Cerebellar cortex (tissue), 1 donor: ENCODE results near the gene MRPL34.
A peak's percentile ranks its signal among the peaks of the same experiment; 100 is the strongest.
"Not testable (repeated sequence)": the region's sequence is repeated elsewhere in the genome, so short reads cannot be mapped to it uniquely, and the experiment has no call there.

Experiments
- DNase-seq: peaks from one replicate; pipeline ENCODE4 v3.0.0-alpha.2; 2015; ENCODE audit warnings: low spot score

Gene MRPL34

GRCh38 chr19:17305517-17306284 is at the start of gene MRPL34:
Gene MRPL34, plus strand, starts transcription at chr19:17305872. Its CDS starts 21 bp downstream, at chr19:17305893.
- DNase-seq: peak; percentile 99

GRCh38 chr19:17256130-17256529 is 49.5 kb upstream of the MRPL34 start:
- no peak for DNase-seq

GRCh38 chr19:17259118-17259780 is 46.4 kb upstream of the MRPL34 start:
- DNase-seq: no peak

- no peak for DNase-seq
Observed at GRCh38 chr19:17259934-17260333, 45.7 kb upstream of the MRPL34 start.

GRCh38 chr19:17260842-17261325 is 44.8 kb upstream of the MRPL34 start:
- peak; percentile 80 for DNase-seq

GRCh38 chr19:17262557-17262956 is 43.1 kb upstream of the MRPL34 start:
- no peak for DNase-seq

- no peak for DNase-seq
Observed at GRCh38 chr19:17263712-17264640, 41.7 kb upstream of the MRPL34 start.

- no peak for DNase-seq
Observed at GRCh38 chr19:17264641-17264979, 41.1 kb upstream of the MRPL34 start, which contains the start of gene USHBP1. Gene USHBP1, minus strand, starts transcription at chr19:17264745. Its CDS starts 446 bp downstream, at chr19:17264299.

GRCh38 chr19:17266026-17266425 is 39.6 kb upstream of the MRPL34 start:
- no peak for DNase-seq

- no peak for DNase-seq
Observed at GRCh38 chr19:17266589-17266974, 39.1 kb upstream of the MRPL34 start.

GRCh38 chr19:17266975-17267788 is 38.5 kb upstream of the MRPL34 start, which contains the start of gene BABAM1:
Gene BABAM1, plus strand, starts transcription at chr19:17267443. Its CDS starts 1,364 bp downstream, at chr19:17268807.
- DNase-seq: peak; percentile 100

GRCh38 chr19:17268754-17269153 is 36.9 kb upstream of the MRPL34 start:
- no peak for DNase-seq

- DNase-seq: not testable (repeated sequence)
Observed at GRCh38 chr19:17274892-17275291, 30.8 kb upstream of the MRPL34 start.

GRCh38 chr19:17275441-17276175 is 30.1 kb upstream of the MRPL34 start:
- no peak for DNase-seq

- DNase-seq: no peak
Observed at GRCh38 chr19:17279436-17279835, 26.2 kb upstream of the MRPL34 start.

GRCh38 chr19:17281391-17282304 is 24.0 kb upstream of the MRPL34 start, which contains the start of gene ANKLE1:
Gene ANKLE1, plus strand, starts transcription at chr19:17281901. Its CDS starts 20 bp downstream, at chr19:17281921.
- DNase-seq: no peak

- DNase-seq: peak; percentile 85
Observed at GRCh38 chr19:17282488-17283125, 23.1 kb upstream of the MRPL34 start.

- DNase-seq: no peak
Observed at GRCh38 chr19:17283504-17283996, 22.1 kb upstream of the MRPL34 start.
